Spleen (tissue), 11 donors: ENCODE results near the gene DNAH14. TPM values are rescaled to one million over a fixed set of nuclear protein-coding genes. Genes with fewer than 3 reads are reported as not detected.
"Not testable (repeated sequence)": the region's sequence is repeated elsewhere in the genome, so short reads cannot be mapped to it uniquely, and the experiment has no call there.

Experiments used
- DNase-seq: peaks from one replicate; pipeline ENCODE4 v3.0.0-alpha.2; 2020
- H3K27ac ChIP-seq, 8 donors: fragments of 200-600 bp; sonication (generic) in 7 of 8; 1 replicate in 4 of 8; 2 replicates in 4 of 8; pipeline versions ENCODE4 v1.5.0 to v1.8.0; 2016 to 2021; ENCODE audit warnings: inconsistent platforms in 4 of 8, mild to moderate bottlenecking in 4 of 8, moderate library complexity in 1 of 8
- H3K27me3 ChIP-seq, 7 donors: fragments of 200-600 bp; sonication (generic) in 6 of 7; replicated peaks in 1 of 7; 1 replicate in 4 of 7; 2 replicates in 3 of 7; pipeline versions ENCODE4 v1.5.0 to v1.8.0; 2016 to 2021; ENCODE audit warnings: inconsistent platforms in 3 of 7, mild to moderate bottlenecking in 1 of 7
- H3K36me3 ChIP-seq, 6 donors: fragments of 200-600 bp; sonication (generic) in 5 of 6; 1 replicate in 4 of 6; 2 replicates in 2 of 6; pipeline versions ENCODE4 v1.5.0 to v1.8.0; 2016 to 2021; ENCODE audit warnings: inconsistent platforms in 2 of 6
- H3K4me1 ChIP-seq, 6 donors: fragments of 200-600 bp; sonication (generic) in 5 of 6; 1 replicate in 3 of 6; 2 replicates in 3 of 6; pipeline versions ENCODE4 v1.5.0 to v1.8.0; 2016 to 2021; ENCODE audit warnings: inconsistent platforms in 3 of 6
- H3K4me3 ChIP-seq, 8 donors: fragments of 200-600 bp; sonication (generic) in 7 of 8; 1 replicate in 4 of 8; 2 replicates in 4 of 8; pipeline versions ENCODE4 v1.5.0 to v1.8.0; 2016 to 2021; ENCODE audit warnings: inconsistent platforms in 4 of 8, mild to moderate bottlenecking in 4 of 8, moderate library complexity in 2 of 8
- H3K9me3 ChIP-seq, 8 donors: fragments of 200-600 bp; sonication (generic) in 7 of 8; 1 replicate in 4 of 8; 2 replicates in 4 of 8; pipeline versions ENCODE4 v1.5.0 to v1.8.0; 2016 to 2021; ENCODE audit warnings: inconsistent platforms in 4 of 8
- POLR2A ChIP-seq, 3 donors: fragments of 450-650 bp; IDR thresholded peaks; one replicate each; pipeline ENCODE4 v1.5.1; 2017; ENCODE audit warnings: antibody characterized with exemption in 3 of 3, mild to moderate bottlenecking in 1 of 3
- POLR2AphosphoS5 ChIP-seq, 3 donors: sonication (generic); formaldehyde crosslinking; IDR thresholded peaks; one replicate each; pipeline ENCODE4 v1.5.1; 2017; ENCODE audit warnings: antibody characterized with exemption in 3 of 3
- WGBS, 5 donors: extraction: QIAGEN DNeasy Blood & Tissue Kit in 3 of 5; methylation state at CpG; one replicate each; pipeline versions ENCODE4 v1.1.5 to v1.1.7; 2013 to 2018; 5-methylcytosine and 5-hydroxymethylcytosine counted together
- intact Hi-C: fragments of 100-400 bp; cut with DNase I; formaldehyde crosslinking; loops from one replicate; pipeline ENCODE4 v1.15.0; 2023; ENCODE audit warnings: low total_unique reads
- polyA plus RNA-seq, 3 donors: library from polyadenylated mRNA; stranded (reverse); fragments of 200-250 nt; gene quantifications; one replicate each; pipeline ENCODE4 v1.2.1, GENCODE V29; 2013
- total RNA-seq, 7 donors: library from RNA; depleted of rRNA in 3 of 7; stranded (reverse); fragments of >200 nt in 3 of 7; fragmentation: NEBNext Ultra II Directional in 4 of 7; extraction: Animal tissue kit (Norgen Biotek cat#: 25700) in 4 of 7; gene quantifications; one replicate each; pipeline versions ENCODE4 v1.1.0 to v1.2.1, GENCODE V29; 2016 to 2021
- TF ChIP-seq, protein P1 (sequence below), 11 experiments: fragments of 200-600 bp in 7 of 11; fragments of 450-650 bp in 4 of 11; sonication (generic) in 4 of 11; IDR thresholded peaks in 8 of 11; conservative IDR thresholded peaks in 3 of 11; 1 replicate in 7 of 11; 2 replicates in 4 of 11; pipeline versions ENCODE4 v1.4.0 to v1.8.0; 2016 to 2021; ENCODE audit warnings: antibody characterized with exemption in 11 of 11, inconsistent platforms in 4 of 11, mild to moderate bottlenecking in 1 of 11
- donor health status: healthy with polysubstance abuse.
- donor health status: DM: no; HTN: no; CAD: no; lungs with moderate emphysema.
- donor health status: DM: no; HTN: no; CAD: no.
- donor health status: Bipolar disorder and iron deficiency.
- donor health status: healthy.
- donor health status: DM: no; HTN: no; CAD: no.
- donor health status: DM: yes; HTN: yes; CAD: no.

The DNAH14 gene
- total and polyA plus RNA-seq, 10 donors, result 0.70 to 6.4 (median 4.8) TPM

DNA sequence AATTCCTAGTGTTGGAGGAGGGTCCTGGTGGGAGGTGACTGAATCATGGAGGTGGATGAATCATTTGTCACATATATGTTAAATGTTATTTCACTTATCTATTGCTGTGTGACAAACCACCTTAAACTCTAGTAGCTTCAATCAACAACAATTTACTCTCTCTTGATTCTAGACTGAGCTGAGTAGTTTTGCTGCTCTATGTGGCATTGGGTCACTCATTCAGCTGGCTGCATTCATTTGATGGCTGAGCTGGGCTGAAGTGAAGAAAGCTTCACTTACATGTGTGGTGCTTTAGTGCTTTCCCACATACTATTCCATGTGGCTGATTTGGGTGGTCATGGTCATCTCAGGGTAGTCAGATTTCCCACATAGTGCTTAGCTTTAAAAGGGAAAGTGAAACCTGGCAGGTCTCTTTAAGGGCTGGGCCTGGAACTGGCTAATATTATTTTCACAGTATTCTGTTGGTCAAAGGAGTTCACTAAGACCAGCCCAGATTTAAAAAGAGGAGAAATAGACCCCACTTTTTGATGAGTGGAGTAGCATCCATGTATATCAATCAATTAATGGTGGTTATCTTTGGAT lies 10.5 kb downstream of the DNAH14 start:
- peaks cover 0 to 58% (median 40%) of the 10 kb centered on the region in 8 donors for H3K9me3 ChIP-seq
- H3K27ac ChIP-seq, result no peak overlapping the region
- H3K27me3 ChIP-seq, result no peaks in the 10 kb centered on the region
- DNase-seq, result no peak
- intact Hi-C loops, result no loop called here
- no peak overlapping the region for H3K4me3 ChIP-seq
- no peaks in the 10 kb centered on the region for H3K4me1 ChIP-seq
- TF ChIP-seq POLR2A (IDR thresholded peaks at IDR 0.05) (no peak), POLR2AphosphoS5 (IDR thresholded peaks at IDR 0.05) (no peak)
- TF ChIP-seq, protein P1, sequence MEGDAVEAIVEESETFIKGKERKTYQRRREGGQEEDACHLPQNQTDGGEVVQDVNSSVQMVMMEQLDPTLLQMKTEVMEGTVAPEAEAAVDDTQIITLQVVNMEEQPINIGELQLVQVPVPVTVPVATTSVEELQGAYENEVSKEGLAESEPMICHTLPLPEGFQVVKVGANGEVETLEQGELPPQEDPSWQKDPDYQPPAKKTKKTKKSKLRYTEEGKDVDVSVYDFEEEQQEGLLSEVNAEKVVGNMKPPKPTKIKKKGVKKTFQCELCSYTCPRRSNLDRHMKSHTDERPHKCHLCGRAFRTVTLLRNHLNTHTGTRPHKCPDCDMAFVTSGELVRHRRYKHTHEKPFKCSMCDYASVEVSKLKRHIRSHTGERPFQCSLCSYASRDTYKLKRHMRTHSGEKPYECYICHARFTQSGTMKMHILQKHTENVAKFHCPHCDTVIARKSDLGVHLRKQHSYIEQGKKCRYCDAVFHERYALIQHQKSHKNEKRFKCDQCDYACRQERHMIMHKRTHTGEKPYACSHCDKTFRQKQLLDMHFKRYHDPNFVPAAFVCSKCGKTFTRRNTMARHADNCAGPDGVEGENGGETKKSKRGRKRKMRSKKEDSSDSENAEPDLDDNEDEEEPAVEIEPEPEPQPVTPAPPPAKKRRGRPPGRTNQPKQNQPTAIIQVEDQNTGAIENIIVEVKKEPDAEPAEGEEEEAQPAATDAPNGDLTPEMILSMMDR (IDR thresholded peaks at IDR 0.05 in 8 of 11, conservative IDR thresholded peaks at IDR 0.05 in 3 of 11), result no peak
- no peaks in the 10 kb centered on the region for H3K36me3 ChIP-seq

DNA sequence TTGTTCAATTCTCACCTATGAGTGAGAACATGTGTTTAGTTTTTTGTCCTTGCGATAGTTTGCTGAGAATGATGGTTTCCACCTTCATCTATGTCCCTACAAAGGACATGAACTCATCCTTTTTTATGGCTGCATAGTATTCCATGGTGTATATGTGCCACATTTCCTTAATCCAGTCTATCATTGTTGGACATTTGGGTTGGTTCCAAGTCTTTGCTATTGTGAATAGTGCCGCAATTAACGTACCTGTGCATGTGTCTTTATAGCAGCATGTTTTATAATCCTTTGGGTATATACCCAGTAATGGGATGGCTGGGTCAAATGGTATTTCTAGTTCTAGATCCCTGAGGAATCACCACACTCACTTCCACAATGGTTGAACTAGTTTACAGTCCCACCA lies 11.3 kb downstream of the DNAH14 start:
- DNase-seq, H3K4me1 ChIP-seq, H3K4me3 ChIP-seq, intact Hi-C loops, H3K36me3 ChIP-seq, H3K27ac ChIP-seq, H3K27me3 ChIP-seq: not testable (repeated sequence)
- 94 to 99% (median 96%) methylated on average over 3 of the region's 3 CpGs for WGBS, 5 donors
- H3K9me3 ChIP-seq, result peaks cover 0 to 58% (median 37%) of the 10 kb centered on the region in 8 donors

DNA sequence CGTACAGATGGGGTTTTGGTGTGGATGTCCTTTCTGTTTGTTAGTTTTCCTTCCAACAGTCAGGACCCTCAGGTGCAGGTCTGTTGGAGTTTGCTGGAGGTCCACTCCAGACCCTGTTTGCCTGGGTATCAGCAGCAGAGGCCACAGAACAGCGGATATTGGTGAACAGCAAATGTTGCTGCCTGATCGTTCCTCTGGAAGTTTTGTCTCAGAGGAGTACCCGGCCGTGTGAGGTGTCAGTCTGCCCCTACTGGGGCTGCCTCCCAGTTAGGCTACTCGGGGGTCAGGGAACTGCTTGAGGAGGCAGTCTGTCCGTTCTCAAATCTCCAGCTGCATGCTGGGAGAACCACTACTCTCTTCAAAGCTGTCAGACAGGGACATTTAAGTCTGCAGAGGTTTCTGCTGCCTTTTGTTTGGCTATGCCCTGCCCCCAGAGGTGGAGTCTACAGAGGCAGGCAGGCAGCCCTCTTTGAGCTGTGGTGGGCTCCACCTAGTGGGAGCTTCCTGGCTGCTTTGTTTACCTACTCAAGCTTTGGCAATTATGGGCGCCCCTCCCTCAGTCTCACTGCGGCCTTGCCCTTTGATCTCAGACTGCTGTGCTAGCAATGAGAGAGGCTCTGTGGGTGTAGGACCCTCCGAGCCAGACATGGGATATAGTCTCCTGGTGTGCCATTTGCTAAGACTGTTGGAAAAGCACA lies 16.3 kb downstream of the DNAH14 start:
- H3K27ac ChIP-seq, DNase-seq, H3K4me1 ChIP-seq, intact Hi-C loops, H3K27me3 ChIP-seq, H3K36me3 ChIP-seq, H3K4me3 ChIP-seq: not testable (repeated sequence)
- 84 to 91% (median 89%) methylated on average over 9 to 10 of the region's 10 CpGs for WGBS, 5 donors
- peaks cover 0 to 22% (median 2%) of the 10 kb centered on the region in 8 donors for H3K9me3 ChIP-seq

DNA sequence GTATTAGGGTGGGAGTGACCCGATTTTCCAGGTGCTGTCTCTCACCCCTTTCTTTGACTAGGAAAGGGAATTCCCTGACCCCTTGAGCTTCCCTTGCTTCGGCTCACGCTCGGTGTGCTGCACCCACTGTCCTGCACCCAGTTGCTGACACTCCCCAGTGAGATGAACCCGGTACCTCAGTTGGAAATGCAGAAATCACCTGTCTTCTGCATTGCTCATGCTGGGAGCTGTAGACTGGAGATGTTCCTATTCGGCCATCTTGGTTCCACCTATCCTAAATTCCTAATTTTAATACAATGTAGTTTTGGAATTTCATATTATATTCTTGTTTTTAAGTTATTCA lies 16.8 kb downstream of the DNAH14 start:
- intact Hi-C loops, H3K27ac ChIP-seq, H3K36me3 ChIP-seq, H3K27me3 ChIP-seq, DNase-seq, H3K4me1 ChIP-seq, H3K4me3 ChIP-seq: not testable (repeated sequence)
- H3K9me3 ChIP-seq, result peaks cover 0 to 22% (median 2%) of the 10 kb centered on the region in 8 donors
- WGBS, 5 donors, result 89 to 98% (median 94%) methylated on average over 6 of the region's 6 CpGs

DNA sequence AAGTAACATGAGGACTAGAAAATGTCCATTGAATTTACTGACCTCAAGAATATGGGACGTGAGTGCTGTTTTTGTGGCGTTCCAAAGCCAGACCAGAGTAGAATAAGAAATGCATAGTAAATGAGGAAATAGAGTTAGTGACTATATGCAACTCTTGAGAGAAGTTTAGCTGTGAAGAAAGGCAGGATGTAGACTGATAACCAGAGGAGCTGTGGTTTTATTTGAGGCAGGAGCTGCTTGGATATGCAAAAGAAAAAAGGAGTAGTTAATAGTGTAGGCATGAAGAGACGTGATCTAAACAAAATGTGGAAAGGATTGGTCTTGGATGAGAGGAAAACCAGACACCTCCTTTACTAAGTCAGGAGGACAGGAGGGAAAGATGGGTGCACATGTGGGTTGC lies 28.2 kb downstream of the DNAH14 start:
- H3K27me3 ChIP-seq, result no peaks in the 10 kb centered on the region
- no peaks in the 10 kb centered on the region for H3K36me3 ChIP-seq
- intact Hi-C loops, result no loop called here
- DNase-seq, result no peak
- H3K9me3 ChIP-seq, result no peaks in the 10 kb centered on the region
- no peaks in the 10 kb centered on the region for H3K4me1 ChIP-seq
- TF ChIP-seq POLR2AphosphoS5 (IDR thresholded peaks at IDR 0.05) (no peak), POLR2A (IDR thresholded peaks at IDR 0.05) (no peak)
- TF ChIP-seq, protein P1 (IDR thresholded peaks at IDR 0.05 in 8 of 11, conservative IDR thresholded peaks at IDR 0.05 in 3 of 11), result no peak
- no peak overlapping the region for H3K4me3 ChIP-seq
- WGBS, 5 donors, result 60 to 73% (median 68%) methylated on average over 3 of the region's 3 CpGs
- no peak overlapping the region for H3K27ac ChIP-seq
